ENCODE results near the gene CAVIN1. TPM values are rescaled to one million over a fixed set of nuclear protein-coding genes. Genes with fewer than 3 reads are reported as not detected.

The CAVIN1 gene
- polyA plus RNA-seq, 3 donors: 55.5 to 64.4 (median 59.5) TPM

Other genes with a start within 250 kb of the CAVIN1 start
- not detected for gene KCNH4, start 242.1 kb downstream of the CAVIN1 start, polyA plus RNA-seq (ENCODE audit: insufficient read length in 3 of 3)
- not detected for gene HCRT, start 237.8 kb downstream of the CAVIN1 start, polyA plus RNA-seq (ENCODE audit: insufficient read length in 3 of 3)
- gene GHDC, start 228.8 kb downstream of the CAVIN1 start, polyA plus RNA-seq (ENCODE audit: insufficient read length in 3 of 3): 10 to 100 TPM; 10.2 to 15.1 (median 14.2) TPM
- gene STAT5B, start 146.9 kb downstream of the CAVIN1 start, polyA plus RNA-seq (ENCODE audit: insufficient read length in 3 of 3): 10 to 100 TPM; 37.5 to 39.2 (median 37.6) TPM
- gene STAT5A, start 134.8 kb downstream of the CAVIN1 start, polyA plus RNA-seq (ENCODE audit: insufficient read length in 3 of 3): 1 to 10 TPM; 5.1 to 5.9 (median 5.5) TPM
- 10 to 100 TPM; 53.3 to 57.0 (median 55.3) TPM for gene STAT3, start 34.8 kb downstream of the CAVIN1 start, polyA plus RNA-seq (ENCODE audit: insufficient read length in 3 of 3)
- gene ATP6V0A1, start 35.6 kb upstream of the CAVIN1 start, polyA plus RNA-seq (ENCODE audit: insufficient read length in 3 of 3): 10 to 100 TPM; 44.0 to 51.5 (median 48.6) TPM
- gene NAGLU, start 113.0 kb upstream of the CAVIN1 start, polyA plus RNA-seq (ENCODE audit: insufficient read length in 3 of 3): 10 to 100 TPM; 18.1 to 22.8 (median 20.4) TPM
- gene HSD17B1, start 129.7 kb upstream of the CAVIN1 start, polyA plus RNA-seq (ENCODE audit: insufficient read length in 3 of 3): 1 to 10 TPM; 3.0 to 4.1 (median 3.6) TPM
- 10 to 100 TPM; 54.0 to 58.4 (median 54.8) TPM for gene COASY, start 138.9 kb upstream of the CAVIN1 start, polyA plus RNA-seq (ENCODE audit: insufficient read length in 3 of 3)
- gene MLX, start 143.8 kb upstream of the CAVIN1 start, polyA plus RNA-seq (ENCODE audit: insufficient read length in 3 of 3): 10 to 100 TPM; 33.9 to 35.7 (median 34.7) TPM
- 10 to 100 TPM; 16.3 to 21.5 (median 19.0) TPM for gene PSMC3IP, start 154.5 kb upstream of the CAVIN1 start, polyA plus RNA-seq (ENCODE audit: insufficient read length in 3 of 3)
- gene RETREG3, start 186.1 kb upstream of the CAVIN1 start, polyA plus RNA-seq (ENCODE audit: insufficient read length in 3 of 3): 10 to 100 TPM; 43.1 to 44.1 (median 43.3) TPM
- 10 to 100 TPM; 53.5 to 63.6 (median 54.5) TPM for gene TUBG1, start 186.4 kb upstream of the CAVIN1 start, polyA plus RNA-seq (ENCODE audit: insufficient read length in 3 of 3)
- gene TUBG2, start 236.0 kb upstream of the CAVIN1 start, polyA plus RNA-seq (ENCODE audit: insufficient read length in 3 of 3): 10 to 100 TPM; 19.5 to 20.7 (median 20.0) TPM